PFSK-1 (cell line): Measurements from ENCODE around the gene DNAH1.

Experiments
- FOXP2 ChIP-seq: optimal IDR thresholded peaks from 2 replicates; pipeline ENCODE3; 2011; ENCODE audit warnings: borderline replicate concordance, control low read depth, inconsistent platforms; ENCODE audit not compliant: insufficient read depth; ENCODE audit errors: extremely low read length, extremely low read depth
- POLR2AphosphoS5 ChIP-seq: IDR thresholded peaks from 2 replicates; pipeline ENCODE4 v1.6.1; 2012; ENCODE audit warnings: low read depth, mild to moderate bottlenecking, control low read depth, low read length, moderate library complexity
- REST ChIP-seq, 2 experiments: IDR thresholded peaks; 2 replicates each; pipeline versions ENCODE4 v1.6.1 to v1.8.0; 2011 to 2012; ENCODE audit warnings: low read depth in 2 of 2, low read length in 2 of 2, control low read depth in 1 of 2, inconsistent platforms in 1 of 2, mild to moderate bottlenecking in 1 of 2, moderate library complexity in 1 of 2; ENCODE audit not compliant: insufficient read depth in 1 of 2
- SIN3A ChIP-seq: IDR thresholded peaks from 2 replicates; pipeline ENCODE4 v1.6.1; 2012; ENCODE audit warnings: mild to moderate bottlenecking, low read length, moderate library complexity, borderline replicate concordance; ENCODE audit not compliant: insufficient read depth
- TAF1 ChIP-seq: IDR thresholded peaks from 2 replicates; pipeline ENCODE4 v1.6.1; 2012; ENCODE audit warnings: low read length, control low read depth, borderline replicate concordance; ENCODE audit not compliant: insufficient read depth

GRCh38 chr3:52407779-52408178 is 91.7 kb downstream of the DNAH1 start:
- TF ChIP-seq POLR2AphosphoS5 = no peak
- TF ChIP-seq REST (IDR thresholded peaks at IDR 0.05; ENCODE audit: insufficient read depth in 1 of 2, low read depth in 2 of 2, low read length in 2 of 2) = no peak
- TF ChIP-seq SIN3A = no peak
- no peak for TF ChIP-seq TAF1
- TF ChIP-seq FOXP2 = no peak
